Measurements from ENCODE around the gene CCDC50.

CCDC50 gene

GRCh38 chr3:191321019-191321767, 8.0 kb upstream of the CCDC50 start:
- DNase-seq: no peak

- DNase-seq: no peak
These were observed 4.3 kb upstream of the CCDC50 start for GRCh38 chr3:191324936-191325335.

GRCh38 chr3:191327526-191327925, 1.7 kb upstream of the CCDC50 start:
- DNase-seq: no peak

- DNase-seq: no peak
These were observed 722 bp upstream of the CCDC50 start for GRCh38 chr3:191328383-191328961.

- no peak for DNase-seq
These were observed 698 bp downstream of the CCDC50 start, which contains the start of gene UTS2B for GRCh38 chr3:191329654-191330529. Gene UTS2B, minus strand, starts transcription at chr3:191330526. Its CDS starts 48,337 bp downstream, at chr3:191282189.

- DNase-seq: no peak
These were observed 1.4 kb downstream of the CCDC50 start for GRCh38 chr3:191330530-191331048.

GRCh38 chr3:191331388-191331787, 2.2 kb downstream of the CCDC50 start:
- no peak for DNase-seq

GRCh38 chr3:191333298-191333880, 4.2 kb downstream of the CCDC50 start:
- DNase-seq: no peak

- no peak for DNase-seq
These were observed 5.2 kb downstream of the CCDC50 start for GRCh38 chr3:191334346-191334893.

GRCh38 chr3:191336833-191337232, 7.6 kb downstream of the CCDC50 start:
- no peak for DNase-seq

GRCh38 chr3:191338177-191338488, 8.9 kb downstream of the CCDC50 start:
- DNase-seq: no peak

GRCh38 chr3:191339316-191339917, 10.2 kb downstream of the CCDC50 start:
- DNase-seq: no peak

GRCh38 chr3:191340351-191340750, 11.2 kb downstream of the CCDC50 start:
- DNase-seq: no peak

- DNase-seq: no peak
These were observed 11.8 kb downstream of the CCDC50 start for GRCh38 chr3:191340966-191341365.

GRCh38 chr3:191342006-191342405, 12.8 kb downstream of the CCDC50 start:
- no peak for DNase-seq

- no peak for DNase-seq
These were observed 13.2 kb downstream of the CCDC50 start for GRCh38 chr3:191342411-191342810.

GRCh38 chr3:191343115-191343514, 13.9 kb downstream of the CCDC50 start:
- no peak for DNase-seq

GRCh38 chr3:191343913-191344312, 14.7 kb downstream of the CCDC50 start:
- DNase-seq: no peak

- no peak for DNase-seq
These were observed 16.1 kb downstream of the CCDC50 start for GRCh38 chr3:191345334-191345733.

- DNase-seq: no peak
These were observed 18.0 kb downstream of the CCDC50 start for GRCh38 chr3:191347228-191347627.

- no peak for DNase-seq
These were observed 18.9 kb downstream of the CCDC50 start for GRCh38 chr3:191348098-191348497.

- DNase-seq: no peak
These were observed 21.3 kb downstream of the CCDC50 start for GRCh38 chr3:191350396-191351090.
